GM12865 (cell line): ENCODE measurements around the gene RIT1.
"Not testable (repeated sequence)": the region's sequence is repeated elsewhere in the genome, so short reads cannot be mapped to it uniquely, and the experiment has no call there.

Experiments
- DNase-seq: peaks from one replicate; pipeline ENCODE4 v3.0.0; 2010; ENCODE audit warnings: low read depth
- H3K4me3 ChIP-seq: 2 replicates; pipeline ENCODE4 v1.5.1; 2011; ENCODE audit warnings: mild to moderate bottlenecking, low read depth, low read length, control low read depth
- TF ChIP-seq, protein P1 (sequence below): IDR thresholded peaks from 2 replicates; pipeline ENCODE4 v1.5.1; 2011; ENCODE audit warnings: low read length, control low read depth, low read depth, inconsistent platforms; ENCODE audit not compliant: insufficient read depth; ENCODE audit errors: missing control alignments

The RIT1 gene

DNA sequence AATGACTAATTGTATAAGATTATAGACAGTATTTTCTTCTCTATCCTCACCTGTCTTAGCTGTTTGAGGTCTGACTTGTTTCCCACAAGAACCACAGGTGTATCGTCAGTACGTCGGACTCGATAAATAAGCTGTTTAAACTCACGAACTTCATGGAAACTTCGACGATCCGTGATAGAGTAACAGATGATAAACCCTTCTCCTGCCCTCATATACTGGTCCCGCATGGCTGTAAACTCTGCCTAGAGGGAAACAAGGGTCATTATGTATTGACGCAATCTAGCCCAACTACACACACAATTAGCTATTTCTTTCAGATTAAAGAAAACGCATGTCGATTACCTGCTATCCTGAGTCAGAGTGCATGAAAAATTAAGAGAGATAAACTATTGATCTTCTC is 6.9 kb downstream of the RIT1 start:
- TF ChIP-seq, protein P1, sequence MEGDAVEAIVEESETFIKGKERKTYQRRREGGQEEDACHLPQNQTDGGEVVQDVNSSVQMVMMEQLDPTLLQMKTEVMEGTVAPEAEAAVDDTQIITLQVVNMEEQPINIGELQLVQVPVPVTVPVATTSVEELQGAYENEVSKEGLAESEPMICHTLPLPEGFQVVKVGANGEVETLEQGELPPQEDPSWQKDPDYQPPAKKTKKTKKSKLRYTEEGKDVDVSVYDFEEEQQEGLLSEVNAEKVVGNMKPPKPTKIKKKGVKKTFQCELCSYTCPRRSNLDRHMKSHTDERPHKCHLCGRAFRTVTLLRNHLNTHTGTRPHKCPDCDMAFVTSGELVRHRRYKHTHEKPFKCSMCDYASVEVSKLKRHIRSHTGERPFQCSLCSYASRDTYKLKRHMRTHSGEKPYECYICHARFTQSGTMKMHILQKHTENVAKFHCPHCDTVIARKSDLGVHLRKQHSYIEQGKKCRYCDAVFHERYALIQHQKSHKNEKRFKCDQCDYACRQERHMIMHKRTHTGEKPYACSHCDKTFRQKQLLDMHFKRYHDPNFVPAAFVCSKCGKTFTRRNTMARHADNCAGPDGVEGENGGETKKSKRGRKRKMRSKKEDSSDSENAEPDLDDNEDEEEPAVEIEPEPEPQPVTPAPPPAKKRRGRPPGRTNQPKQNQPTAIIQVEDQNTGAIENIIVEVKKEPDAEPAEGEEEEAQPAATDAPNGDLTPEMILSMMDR = no peak
- H3K4me3 ChIP-seq = no peak overlapping the region
- DNase-seq = no peak

DNA sequence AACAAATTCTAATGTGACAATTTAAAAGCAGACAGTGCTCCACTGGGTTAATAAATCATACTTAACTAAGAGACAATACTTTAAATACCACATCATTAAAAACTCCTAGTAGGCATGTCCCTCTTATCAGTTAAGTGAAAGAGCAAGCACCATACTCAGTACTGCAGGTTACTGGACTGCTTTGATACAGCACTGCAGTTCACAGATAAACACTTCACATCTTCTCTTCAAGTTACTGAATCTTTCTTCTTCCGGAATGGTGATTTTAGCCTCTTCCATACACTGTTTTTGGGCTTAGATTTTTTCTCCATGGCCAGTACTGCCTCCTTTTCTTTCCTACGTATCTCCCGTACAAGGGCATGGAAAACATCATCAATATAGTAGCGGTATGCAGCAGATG is 11.0 kb downstream of the RIT1 start:
- TF ChIP-seq, protein P1 = no peak
- no peak for DNase-seq
- no peak overlapping the region for H3K4me3 ChIP-seq

DNA sequence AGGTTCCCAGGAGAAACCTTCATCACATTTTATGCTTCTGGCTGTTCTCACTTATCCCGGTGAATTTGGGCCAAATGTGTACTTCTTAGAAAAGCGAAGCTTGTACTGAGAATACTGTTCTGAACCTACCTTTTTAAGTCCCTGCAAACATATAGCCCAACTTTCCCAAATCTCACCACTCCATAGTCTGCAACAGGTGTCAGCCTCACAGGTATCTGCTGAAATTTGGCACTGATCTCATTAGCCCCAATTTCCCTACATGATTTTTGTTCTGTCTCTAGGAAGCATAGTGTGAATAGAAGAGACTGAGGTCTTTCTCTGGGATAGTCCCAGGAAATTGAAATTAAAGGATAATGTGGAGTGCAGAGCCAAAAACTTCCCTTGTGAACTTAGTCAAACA is 11.5 kb downstream of the RIT1 start:
- no peak overlapping the region for H3K4me3 ChIP-seq
- DNase-seq = no peak
- TF ChIP-seq, protein P1 = no peak

DNA sequence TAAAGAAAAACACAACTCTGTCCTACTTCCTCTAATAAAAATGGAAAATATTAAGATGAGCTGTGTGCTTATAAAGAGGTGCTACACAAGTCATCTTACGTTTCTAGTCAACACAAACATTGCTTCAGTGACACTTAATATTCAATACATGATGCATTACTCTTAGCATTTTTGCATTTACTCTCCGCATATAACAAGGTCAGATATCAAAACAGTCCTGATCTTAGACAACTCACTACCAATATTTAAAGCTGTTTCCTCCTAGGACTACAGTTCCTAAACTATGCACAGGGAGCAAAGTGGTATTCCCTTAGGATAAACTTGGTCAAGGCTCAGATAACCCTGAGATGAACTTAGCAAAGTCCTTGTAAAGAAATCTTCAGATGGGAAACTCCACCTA is 12.3 kb downstream of the RIT1 start:
- TF ChIP-seq, protein P1 = no peak
- H3K4me3 ChIP-seq = no peak overlapping the region
- no peak for DNase-seq

DNA sequence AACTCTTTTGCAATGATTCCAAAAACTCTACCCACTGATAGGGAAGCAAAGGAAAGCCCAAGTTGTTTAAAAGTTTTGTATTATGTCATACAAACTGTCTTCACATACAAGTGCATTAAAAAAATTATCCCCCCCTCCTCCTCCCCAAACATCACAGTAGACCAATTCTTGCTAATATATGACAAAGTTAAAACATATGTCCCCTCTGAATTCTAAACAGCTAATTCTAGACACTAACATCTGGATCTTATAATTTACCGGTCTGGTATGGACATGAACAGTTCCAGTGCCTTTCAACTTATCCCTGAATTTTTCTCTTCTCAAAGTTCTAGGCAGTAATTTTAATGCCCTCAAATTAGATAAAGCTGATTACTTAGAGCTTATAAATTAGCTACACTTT is 13.4 kb downstream of the RIT1 start:
- DNase-seq = no peak

DNA sequence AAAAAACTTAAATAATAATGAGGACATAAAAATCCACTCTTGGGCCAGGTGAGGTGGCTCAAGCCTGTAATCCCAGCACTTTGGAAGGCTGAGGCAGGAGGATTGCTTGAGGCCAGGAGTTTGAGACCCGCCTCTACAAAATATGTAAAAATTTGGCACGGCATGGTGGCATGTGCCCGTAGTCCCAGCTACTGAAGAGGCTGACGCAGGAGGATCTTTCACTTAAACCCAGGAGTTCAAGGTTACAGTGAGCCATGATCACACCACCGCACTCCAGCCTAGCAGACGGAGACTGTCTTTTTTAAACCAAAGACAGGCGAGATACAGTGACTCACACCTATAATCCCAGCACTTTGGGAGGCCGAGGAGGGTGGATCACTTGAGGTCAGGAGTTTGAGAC is 14.7 kb downstream of the RIT1 start:
- H3K4me3 ChIP-seq, DNase-seq: not testable (repeated sequence)

More for the DNA sequence above, 13.4 kb downstream of the RIT1 start:
- H3K4me3 ChIP-seq = no peak overlapping the region
- TF ChIP-seq, protein P1 = no peak

DNA sequence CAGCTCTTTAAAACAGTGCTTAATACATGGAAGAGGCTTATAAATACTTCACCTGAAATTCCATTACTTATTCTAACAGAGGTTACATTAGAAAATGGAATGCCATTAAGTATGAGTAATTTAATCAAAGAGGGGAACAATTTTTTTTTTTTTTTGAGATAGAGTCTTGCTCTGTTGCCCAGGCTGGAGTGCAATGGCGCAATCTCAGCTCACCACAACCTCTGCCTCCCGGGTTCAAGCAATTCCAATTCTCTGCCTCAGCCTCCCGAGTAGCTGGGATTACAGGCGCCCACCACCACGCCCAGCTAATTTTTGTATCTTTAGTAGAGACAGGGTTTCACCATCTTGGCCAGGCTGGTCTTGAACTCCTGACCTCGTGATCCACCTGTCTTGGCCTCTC is 15.5 kb downstream of the RIT1 start:
- not testable (repeated sequence) for DNase-seq, H3K4me3 ChIP-seq

DNA sequence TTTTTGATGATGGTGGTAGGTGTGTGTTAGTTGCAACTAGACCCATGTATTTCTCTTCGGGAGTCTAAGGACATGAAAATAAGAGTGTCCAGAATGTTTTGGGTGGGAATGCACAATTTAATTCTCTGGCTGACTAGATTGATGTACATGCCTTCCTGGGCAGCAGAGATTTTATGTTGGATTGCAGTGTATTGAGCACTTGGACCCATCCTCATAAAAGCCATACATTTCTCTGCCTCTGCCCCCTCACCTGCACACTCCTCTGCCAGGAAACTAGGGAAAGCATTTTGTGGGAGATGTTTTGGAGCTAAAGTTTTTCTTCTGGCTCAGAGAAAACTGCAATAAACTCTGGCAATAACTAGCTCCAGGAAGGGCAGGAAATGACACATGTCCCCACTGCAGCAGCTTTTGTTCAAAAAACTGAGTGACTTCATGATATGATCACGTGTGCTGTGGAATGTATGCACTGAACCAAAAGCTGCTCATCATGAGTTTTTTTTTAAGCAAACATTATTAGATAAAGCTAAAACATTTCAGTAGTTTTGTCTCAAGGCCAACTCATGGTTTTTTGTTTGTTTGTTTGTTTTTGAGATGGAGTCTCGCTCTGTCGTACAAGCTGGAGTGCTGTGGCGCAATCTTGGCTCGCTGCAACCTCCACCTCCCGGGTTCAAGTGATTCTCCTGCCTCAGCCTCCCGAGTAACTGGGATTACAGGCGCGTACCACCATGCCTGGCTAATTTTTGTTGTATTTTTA is 17.6 kb downstream of the RIT1 start:
- TF ChIP-seq, protein P1 = no peak
- DNase-seq = no peak
- H3K4me3 ChIP-seq = no peak overlapping the region
